NK-92 treated with Interleukin-12 subunit alpha and Interleukin-12 subunit beta, amount 100 ng/mL, for 24 hours (cell line): ENCODE results near the gene WDR7.

Source experiments
- DNase-seq: peaks from one replicate; lab custom pipeline; 2025; lab: John Stamatoyannopoulos, UW

The WDR7 gene

DNA sequence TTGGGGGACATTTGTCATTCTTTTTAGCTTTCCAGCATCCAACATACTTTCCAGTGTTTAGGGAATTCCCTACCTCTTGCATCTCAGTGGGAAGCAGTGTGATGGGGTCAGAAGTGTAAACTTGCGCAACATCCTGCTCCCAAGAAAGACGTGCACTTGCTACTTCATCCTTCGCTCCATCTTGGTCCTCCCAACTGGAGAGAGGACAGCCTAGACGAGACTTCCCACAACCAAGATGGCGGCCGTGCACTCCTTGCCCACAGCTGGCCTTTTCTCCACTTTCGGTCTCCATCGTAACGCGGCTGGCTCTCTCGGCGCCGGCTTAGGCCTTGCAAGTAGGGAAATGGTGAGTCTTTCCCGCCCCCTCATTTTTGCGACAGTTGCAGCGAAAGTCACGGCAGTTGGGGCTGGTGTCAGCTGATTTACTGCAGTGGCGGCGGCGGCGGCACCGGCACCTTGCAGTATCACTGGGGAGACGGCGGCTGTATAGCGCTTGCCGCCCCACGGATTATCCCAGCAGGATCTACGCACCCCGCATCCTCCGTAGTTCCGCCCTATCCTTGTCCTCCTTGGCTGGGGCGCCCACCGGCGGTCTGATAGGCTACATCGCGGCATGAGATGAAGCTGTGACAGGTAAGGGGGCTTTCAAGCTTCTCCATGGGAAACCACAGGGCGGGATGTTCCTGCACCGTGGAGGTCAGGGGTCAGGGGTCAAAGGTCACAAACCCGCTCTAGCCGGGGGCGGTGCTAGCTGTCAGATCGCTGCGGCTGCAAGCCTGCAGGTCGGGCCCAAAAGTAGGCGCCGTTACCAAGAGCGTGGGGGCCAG, at the start of gene WDR7:
Gene WDR7 (plus strand): TSS at position 416 of the 827 bp plus-strand sequence. CDS start 21,157 bp downstream, outside the sequence.
- DNase-seq = peak; percentile 88

DNA sequence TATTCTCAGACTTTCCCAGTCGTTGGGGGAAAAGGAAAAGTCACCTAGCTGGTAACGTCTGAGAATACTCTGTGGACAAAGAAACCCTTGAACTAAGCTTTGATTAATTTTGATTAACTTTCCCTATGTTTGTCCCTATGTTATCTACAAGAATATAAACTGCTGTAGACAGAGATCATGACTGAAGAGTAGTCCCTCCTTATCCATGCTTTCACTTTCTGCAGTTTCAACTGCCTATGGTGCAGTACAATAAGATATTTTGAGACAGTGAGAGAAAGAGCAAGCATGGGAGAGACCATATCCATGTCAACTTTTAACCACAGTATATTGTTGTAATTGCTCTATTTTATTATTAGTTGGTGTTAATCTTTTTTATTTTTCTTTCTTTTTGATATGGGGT, 44.5 kb upstream of the WDR7 start:
- DNase-seq = no peak

GRCh38 chr18:56615738-56616520, 35.2 kb upstream of the WDR7 start:
- DNase-seq = no peak

DNA sequence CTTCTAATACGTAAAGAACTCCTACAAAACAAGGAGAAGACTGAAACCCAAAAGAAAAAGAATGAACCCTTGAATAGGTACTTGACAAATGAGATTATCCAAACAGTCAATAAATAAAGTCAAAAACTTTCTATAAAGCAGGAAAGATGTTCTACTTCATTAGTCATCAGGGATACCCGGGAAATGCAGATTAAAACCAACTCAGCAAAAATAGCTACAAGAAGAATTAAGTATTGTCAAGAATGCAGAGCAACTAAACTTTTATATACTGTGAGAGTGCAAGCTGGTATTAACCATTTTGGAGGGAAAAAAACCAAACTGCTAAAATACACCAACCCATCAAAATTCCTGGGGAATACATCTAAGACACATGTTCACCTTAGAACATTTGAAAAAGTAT, 23.2 kb upstream of the WDR7 start:
- no peak for DNase-seq

DNA sequence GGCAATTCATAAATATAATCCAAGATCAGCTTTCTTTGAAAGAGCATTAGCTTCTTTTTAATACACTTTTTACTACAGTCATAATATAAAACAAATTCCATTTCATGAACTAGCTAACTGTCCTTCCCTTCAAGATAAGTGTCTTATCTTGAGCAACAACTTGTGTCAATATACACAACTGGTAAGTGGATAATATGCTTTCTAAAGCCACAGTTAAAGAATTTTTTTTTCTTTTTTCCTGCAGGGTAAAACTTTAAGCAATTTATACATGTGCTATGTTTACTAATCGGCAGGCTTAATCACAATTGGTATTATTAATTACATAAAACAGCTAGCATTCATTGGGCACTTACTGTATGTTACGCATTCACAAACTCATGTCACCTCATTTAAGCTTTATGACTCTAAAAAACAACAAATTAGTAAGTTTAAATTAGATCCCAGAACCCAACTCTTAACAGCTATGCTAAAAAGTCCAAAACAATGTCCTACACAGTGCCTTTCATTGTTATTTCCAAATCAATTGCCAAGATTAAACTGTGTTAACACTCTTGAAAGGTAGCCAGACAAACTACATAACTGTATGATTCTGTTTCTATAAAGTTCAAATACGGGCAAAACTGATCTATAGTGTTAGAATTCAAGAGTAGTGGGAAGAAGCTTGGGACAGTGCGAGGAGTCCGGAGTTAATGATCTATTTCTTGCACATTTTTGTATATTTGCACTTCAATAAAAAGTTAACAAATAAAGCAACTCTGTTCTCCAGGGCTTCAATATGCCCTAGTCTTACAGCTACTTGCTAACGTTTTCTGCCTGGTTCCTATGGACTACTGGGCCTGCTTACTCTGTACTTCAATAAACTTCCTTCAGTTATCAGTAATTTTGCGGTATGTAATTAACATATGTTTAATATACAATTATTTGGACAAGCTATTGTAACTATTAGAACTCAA, 18.8 kb upstream of the WDR7 start:
- DNase-seq = no peak

DNA sequence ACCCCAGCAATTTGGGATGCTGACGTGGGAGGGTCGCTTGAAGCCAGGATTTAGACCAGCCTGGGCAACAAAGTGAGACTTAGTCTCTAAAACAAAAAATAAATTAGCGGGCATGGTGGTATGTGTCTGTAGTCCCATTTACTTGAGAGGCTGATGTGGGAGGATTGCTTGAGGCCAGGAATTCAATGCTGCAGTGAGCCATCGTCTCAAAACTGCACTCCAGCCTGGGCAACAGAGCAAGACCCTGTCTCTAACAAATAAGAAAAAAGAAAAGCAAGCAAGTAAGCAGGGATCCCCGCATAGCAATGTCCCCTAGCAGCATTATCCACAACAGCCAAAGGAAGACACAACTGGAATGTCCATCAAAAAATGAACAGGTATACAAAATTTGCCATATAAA, 16.2 kb upstream of the WDR7 start:
- no peak for DNase-seq

DNA sequence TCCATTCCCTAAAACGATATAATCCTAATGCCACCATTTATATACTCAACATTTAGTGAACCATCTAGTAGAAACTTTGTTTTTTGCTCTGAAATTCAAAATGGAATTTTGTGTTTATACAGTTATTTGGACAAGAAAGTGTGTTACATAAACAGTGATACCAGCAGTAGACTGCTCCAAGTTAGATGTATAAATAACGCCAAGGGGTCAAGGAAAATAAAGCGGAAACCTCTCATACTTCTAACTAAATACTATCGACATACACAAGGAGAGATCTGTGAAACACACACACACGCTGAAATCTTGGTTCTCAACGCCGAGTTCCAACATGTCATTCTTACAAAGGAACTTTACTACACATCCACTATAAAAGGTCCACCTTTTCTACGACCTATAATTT, 14.0 kb upstream of the WDR7 start:
- no peak for DNase-seq

GRCh38 chr18:56637711-56638231, 13.4 kb upstream of the WDR7 start:
- no peak for DNase-seq

GRCh38 chr18:56638232-56639103, 12.7 kb upstream of the WDR7 start, which contains the start of gene TXNL1:
TXNL1 (minus strand) TSS chr18:56638592; CDS start chr18:56638440, 152 bp downstream.
- peak; percentile 97 for DNase-seq

DNA sequence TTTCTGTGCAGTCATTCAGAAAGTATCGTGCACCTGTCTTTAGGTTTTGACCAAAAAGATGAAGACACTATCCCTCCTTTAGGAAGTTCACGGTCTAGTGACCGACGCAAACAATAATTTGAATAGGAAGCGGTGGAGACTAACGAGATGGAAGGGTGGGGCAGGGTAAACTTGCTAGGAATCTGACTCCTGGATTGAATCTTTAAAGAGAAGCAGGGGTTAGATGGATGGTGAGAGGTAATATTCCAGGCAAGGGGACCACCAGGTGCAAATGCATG, 12.1 kb upstream of the WDR7 start:
- no peak for DNase-seq

GRCh38 chr18:56639571-56639970, 11.6 kb upstream of the WDR7 start:
- DNase-seq = no peak

GRCh38 chr18:56641714-56642337, 9.3 kb upstream of the WDR7 start:
- no peak for DNase-seq

- no peak for DNase-seq
Measured at GRCh38 chr18:56643381-56643780, 7.8 kb upstream of the WDR7 start.

- DNase-seq = no peak
Measured at GRCh38 chr18:56645415-56646016, 5.6 kb upstream of the WDR7 start.

GRCh38 chr18:56647071-56647470, 4.1 kb upstream of the WDR7 start:
- DNase-seq = no peak

GRCh38 chr18:56647951-56648893, 2.9 kb upstream of the WDR7 start:
- no peak for DNase-seq

GRCh38 chr18:56649996-56650395, 1.2 kb upstream of the WDR7 start:
- DNase-seq = no peak

DNA sequence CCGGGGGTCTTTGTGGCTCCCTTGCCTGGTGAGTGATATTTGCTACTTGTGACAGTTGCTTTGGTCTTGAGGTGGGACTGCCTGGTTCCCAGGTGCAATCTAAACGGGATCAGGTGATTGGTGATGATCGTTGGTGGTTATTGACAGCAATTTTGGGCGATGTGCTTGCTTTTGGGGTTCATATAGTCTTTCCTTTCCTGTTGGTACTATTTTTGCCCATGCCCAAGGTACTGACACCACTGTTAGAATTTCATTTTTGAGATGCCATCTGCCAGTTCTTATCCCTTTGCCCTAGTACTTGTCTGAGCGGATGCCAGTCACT, 573 bp downstream of the WDR7 start:
- no peak for DNase-seq

DNA sequence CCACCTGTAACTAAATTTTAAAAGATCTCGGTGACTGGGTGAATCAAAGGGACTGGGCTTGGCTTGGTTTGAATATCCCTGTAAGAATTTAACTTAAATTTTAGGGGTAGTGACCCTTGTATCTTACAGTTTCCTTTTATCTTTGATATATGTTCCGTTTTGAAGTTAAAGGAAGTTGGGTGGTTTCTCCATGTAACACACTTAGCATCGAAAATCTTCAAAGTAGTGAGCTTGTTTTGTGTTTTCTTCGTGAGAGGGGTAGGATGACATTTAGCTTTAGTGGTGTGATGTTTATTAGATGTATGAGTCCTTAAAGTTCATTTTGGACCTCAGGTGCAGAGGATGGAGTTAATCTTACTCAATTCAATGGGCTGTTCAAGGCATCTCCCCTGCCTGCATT, 1.6 kb downstream of the WDR7 start:
- DNase-seq = no peak
